Liver (tissue), 9 donors: ENCODE data around the gene FARS2. TPM values are rescaled to one million over a fixed set of nuclear protein-coding genes. Genes with fewer than 3 reads are reported as not detected.

ENCODE experiments used
- DNase-seq: peaks from one replicate; pipeline ENCODE4 v3.0.0-alpha.2; 2017; ENCODE audit warnings: low spot score
- H3K27ac ChIP-seq, 2 donors: one replicate each; pipeline ENCODE4 v1.7.0; 2013; ENCODE audit warnings: inconsistent platforms in 2 of 2, low read length in 2 of 2, control low read depth in 1 of 2, low read depth in 1 of 2, mild to moderate bottlenecking in 1 of 2
- H3K27me3 ChIP-seq, 4 donors: one replicate each; pipeline versions ENCODE4 v1.6.1 to v1.7.0; 2013; ENCODE audit warnings: low read length in 3 of 4, inconsistent platforms in 1 of 4, mild to moderate bottlenecking in 1 of 4, moderate library complexity in 1 of 4; ENCODE audit not compliant: control insufficient read depth in 4 of 4, insufficient read depth in 4 of 4
- H3K36me3 ChIP-seq, 4 donors: one replicate each; pipeline versions ENCODE4 v1.6.1 to v1.7.0; 2013; ENCODE audit warnings: low read length in 3 of 4, mild to moderate bottlenecking in 3 of 4, low read depth in 1 of 4, moderate library complexity in 1 of 4; ENCODE audit not compliant: control insufficient read depth in 4 of 4, insufficient read depth in 3 of 4
- H3K4me1 ChIP-seq, 4 donors: one replicate each; pipeline versions ENCODE4 v1.6.1 to v1.7.0; 2013; ENCODE audit warnings: low read length in 3 of 4, mild to moderate bottlenecking in 3 of 4, moderate library complexity in 1 of 4; ENCODE audit not compliant: control insufficient read depth in 4 of 4, insufficient read depth in 4 of 4
- H3K4me3 ChIP-seq, 3 donors: one replicate each; pipeline versions ENCODE4 v1.6.1 to v1.7.0; 2013; ENCODE audit warnings: low read length in 3 of 3, control low read depth in 1 of 3, low read depth in 1 of 3, mild to moderate bottlenecking in 1 of 3
- H3K9ac ChIP-seq, 2 donors: one replicate each; pipeline ENCODE4 v1.7.0; 2013; ENCODE audit warnings: low read length in 2 of 2, mild to moderate bottlenecking in 2 of 2, moderate library complexity in 2 of 2, control low read depth in 1 of 2, low read depth in 1 of 2
- H3K9me3 ChIP-seq, 4 donors: one replicate each; pipeline versions ENCODE4 v1.6.1 to v1.7.0; 2013; ENCODE audit warnings: low read length in 3 of 4; ENCODE audit not compliant: control insufficient read depth in 4 of 4
- ATF3 ChIP-seq: IDR thresholded peaks from 2 replicates; pipeline ENCODE4 v1.6.1; 2016; ENCODE audit warnings: antibody characterized with exemption
- CTCF ChIP-seq: fragments of 150-350 bp; IDR thresholded peaks from 2 replicates; pipeline ENCODE4 v1.5.1; 2017; ENCODE audit warnings: improper control_type of control experiment, low read depth, low read length; ENCODE audit not compliant: missing input control
- EGR1 ChIP-seq, 2 donors: IDR thresholded peaks; 2 replicates each; pipeline ENCODE4 v1.6.1; 2016 to 2018; ENCODE audit warnings: antibody characterized with exemption in 2 of 2, low read depth in 2 of 2
- FOXA1 ChIP-seq: IDR thresholded peaks from 2 replicates; pipeline ENCODE4 v1.6.1; 2016; ENCODE audit warnings: antibody characterized with exemption
- FOXA2 ChIP-seq: IDR thresholded peaks from 2 replicates; pipeline ENCODE4 v1.6.1; 2016; ENCODE audit warnings: antibody characterized with exemption
- GABPA ChIP-seq, 2 donors: IDR thresholded peaks in 1 of 2; conservative IDR thresholded peaks in 1 of 2; 2 replicates each; pipeline ENCODE4 v1.6.1; 2016; ENCODE audit warnings: antibody characterized with exemption in 2 of 2, mild to moderate bottlenecking in 1 of 2, moderate library complexity in 1 of 2
- HNF4A ChIP-seq, 2 donors: conservative IDR thresholded peaks; 2 replicates each; pipeline ENCODE4 v1.6.1; 2016; ENCODE audit warnings: antibody characterized with exemption in 2 of 2, mild to moderate bottlenecking in 2 of 2
- HNF4G ChIP-seq: IDR thresholded peaks from 2 replicates; pipeline ENCODE4 v1.6.1; 2016; ENCODE audit warnings: antibody characterized with exemption
- JUND ChIP-seq, 2 donors: IDR thresholded peaks; 2 replicates each; pipeline ENCODE4 v1.6.1; 2016; ENCODE audit warnings: antibody characterized with exemption in 2 of 2
- MAX ChIP-seq: IDR thresholded peaks from 2 replicates; pipeline ENCODE4 v1.6.1; 2016; ENCODE audit warnings: antibody characterized with exemption
- NR2F2 ChIP-seq: IDR thresholded peaks from 2 replicates; pipeline ENCODE4 v1.6.1; 2016; ENCODE audit warnings: antibody characterized with exemption
- RAD21 ChIP-seq, 2 donors: IDR thresholded peaks; 2 replicates each; pipeline ENCODE4 v1.6.1; 2016; ENCODE audit warnings: antibody characterized with exemption in 2 of 2, mild to moderate bottlenecking in 2 of 2
- REST ChIP-seq: IDR thresholded peaks from 2 replicates; pipeline ENCODE4 v1.6.1; 2016; ENCODE audit warnings: antibody characterized with exemption, mild to moderate bottlenecking
- RXRA ChIP-seq, 2 donors: IDR thresholded peaks; 2 replicates each; pipeline ENCODE4 v1.6.1; 2017 to 2018; ENCODE audit warnings: antibody characterized with exemption in 2 of 2, mild to moderate bottlenecking in 1 of 2
- SP1 ChIP-seq: IDR thresholded peaks from 2 replicates; pipeline ENCODE4 v1.6.1; 2018; ENCODE audit warnings: antibody characterized with exemption, mild to moderate bottlenecking
- TAF1 ChIP-seq: conservative IDR thresholded peaks from 2 replicates; pipeline ENCODE4 v1.6.1; 2016; ENCODE audit warnings: antibody characterized with exemption, mild to moderate bottlenecking
- YY1 ChIP-seq: IDR thresholded peaks from 2 replicates; pipeline ENCODE4 v1.6.1; 2016; ENCODE audit warnings: antibody characterized with exemption, mild to moderate bottlenecking
- ZBTB33 ChIP-seq: IDR thresholded peaks from 2 replicates; pipeline ENCODE4 v1.6.1; 2016; ENCODE audit warnings: antibody characterized with exemption
- WGBS: extraction: QIAGEN DNeasy Blood & Tissue Kit; methylation state at CpG from one replicate; pipeline ENCODE4 v1.1.7; 2013; 5-methylcytosine and 5-hydroxymethylcytosine counted together
- polyA plus RNA-seq, 2 donors: library from polyadenylated mRNA; stranded (reverse) in 1 of 2; unstranded in 1 of 2; fragments of 200-250 nt in 1 of 2; fragments of >200 nt in 1 of 2; fragmentation: Nextera tagmentation in 1 of 2; extraction: Ambion mirVana in 1 of 2; gene quantifications; one replicate each; pipeline versions ENCODE4 v1.2.1 to v1.2.3, GENCODE V29; 2013 to 2015
- total RNA-seq, 2 donors: library from RNA; depleted of rRNA; stranded (reverse); fragments of >200 nt; gene quantifications; one replicate each; pipeline ENCODE4 v1.2.3, GENCODE V29; 2014
- donor health status: healthy.
- donor health status: healthy.
- donor health status: healthy.
- donor health status: healthy.
- donor health status: healthy.

The FARS2 gene
- total and polyA plus RNA-seq, 4 donors, result 7.8 to 25.9 (median 11.2) TPM

GRCh38 chr6:5277589-5277988, 16.3 kb downstream of the FARS2 start (continued):
- TF ChIP-seq CTCF, result no peak
- no peak for TF ChIP-seq RXRA (IDR thresholded peaks at IDR 0.05)
- TF ChIP-seq YY1, result no peak
- no peak for TF ChIP-seq SP1
- no peak for TF ChIP-seq EGR1 (IDR thresholded peaks at IDR 0.05; ENCODE audit: low read depth in 2 of 2)

GRCh38 chr6:5278047-5278446, 16.7 kb downstream of the FARS2 start:
- Histone ChIP-seq H3K27ac (no peak overlapping the region), H3K9ac (no peak overlapping the region), H3K27me3 (no peaks in the 10 kb centered on the region), H3K9me3 (no peaks in the 10 kb centered on the region), H3K36me3 (no peaks in the 10 kb centered on the region), H3K4me1 (no peaks in the 10 kb centered on the region), H3K4me3 (no peak overlapping the region)
- TF ChIP-seq NR2F2 (no peak), RXRA (IDR thresholded peaks at IDR 0.05) (no peak), SP1 (no peak), HNF4A (conservative IDR thresholded peaks at IDR 0.05) (no peak), EGR1 (IDR thresholded peaks at IDR 0.05; ENCODE audit: low read depth in 2 of 2) (no peak), YY1 (no peak), MAX (no peak), FOXA1 (no peak), FOXA2 (no peak), TAF1 (no peak), REST (no peak), ZBTB33 (no peak), GABPA (IDR thresholded peaks at IDR 0.05 in 1 of 2, conservative IDR thresholded peaks at IDR 0.05 in 1 of 2) (no peak), RAD21 (IDR thresholded peaks at IDR 0.05) (no peak), HNF4G (no peak), CTCF (no peak), ATF3 (no peak), JUND (IDR thresholded peaks at IDR 0.05) (no peak)
- DNase-seq, result no peak
- 92% methylated on average over 5 of the region's 5 CpGs for WGBS
